Activated CD4-positive, alpha-beta T cell treated with anti-CD3 and anti-CD28 coated beads, Interleukin-2, amount 50 U/mL, for 1 hour (primary cell): ENCODE data around the gene C12orf75.
"Not testable (repeated sequence)": the region's sequence is repeated elsewhere in the genome, so short reads cannot be mapped to it uniquely, and the experiment has no call there.

Experiments used
- DNase-seq: peaks from one replicate; pipeline ENCODE4 v3.0.0-alpha.2; 2020

C12orf75 gene

GRCh38 chr12:105338966-105339365, 8.5 kb downstream of the C12orf75 start:
- no peak for DNase-seq

- no peak for DNase-seq
Observed at GRCh38 chr12:105341010-105341409, 10.5 kb downstream of the C12orf75 start.

GRCh38 chr12:105341620-105342019, 11.1 kb downstream of the C12orf75 start:
- DNase-seq: not testable (repeated sequence)

- DNase-seq: no peak
Observed at GRCh38 chr12:105342464-105342863, 12.0 kb downstream of the C12orf75 start.

DNA sequence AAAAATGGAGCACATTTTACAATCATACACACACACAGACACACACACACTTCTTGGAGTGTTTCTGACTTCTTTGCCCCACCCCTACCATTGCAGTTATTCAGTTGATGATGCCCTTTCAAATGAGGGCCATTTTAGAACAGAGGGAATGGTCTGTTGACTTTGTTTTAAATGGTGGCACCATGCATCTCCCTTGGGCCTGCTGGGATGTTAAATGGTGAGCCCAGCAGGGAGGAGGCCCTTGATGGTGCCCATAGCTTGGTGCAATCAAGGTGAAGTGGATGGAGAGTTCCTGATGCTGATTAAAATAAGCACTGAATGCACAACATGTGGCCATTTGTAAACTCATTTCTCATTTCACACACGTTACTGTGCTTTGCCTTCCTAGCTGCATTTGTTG, 13.3 kb downstream of the C12orf75 start:
- DNase-seq: no peak

DNA sequence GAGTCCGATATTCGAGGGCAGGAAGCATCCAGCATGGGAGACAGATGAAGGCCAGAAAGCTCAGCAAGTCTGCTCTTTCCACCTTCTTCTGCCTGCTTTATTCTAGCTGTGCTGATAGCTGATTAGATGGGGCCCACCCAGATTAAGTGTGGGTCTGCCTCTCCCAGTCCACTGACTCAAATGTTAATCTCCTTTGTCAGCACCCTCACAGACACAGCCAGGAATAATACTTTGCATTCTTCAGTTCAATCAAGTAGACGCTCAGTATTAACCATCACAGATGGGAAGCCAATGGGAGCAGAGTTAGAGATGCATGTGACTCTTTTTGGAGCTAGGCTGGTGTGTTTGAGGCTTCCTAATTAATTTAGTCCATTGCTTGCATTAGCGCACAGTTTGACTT, 17.0 kb downstream of the C12orf75 start:
- no peak for DNase-seq

DNA sequence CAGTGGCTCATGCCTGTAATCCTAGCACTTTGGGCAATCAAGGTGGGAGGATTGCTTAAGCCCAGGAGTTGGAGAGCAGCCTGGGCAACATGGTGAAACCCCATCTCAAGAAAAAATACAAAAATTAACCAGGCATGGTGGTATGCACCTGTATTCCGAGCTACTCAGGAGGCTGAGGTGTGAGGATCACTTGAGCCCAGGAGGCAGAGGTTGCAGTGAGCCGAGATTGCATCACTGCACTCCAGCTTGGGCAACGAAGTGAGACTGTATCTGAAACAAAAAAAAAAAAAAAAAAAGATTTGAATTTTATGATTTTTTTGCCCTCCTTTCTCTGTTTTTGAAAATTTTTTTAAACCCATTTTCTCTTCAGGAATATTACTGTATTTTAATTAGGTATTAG, 17.7 kb downstream of the C12orf75 start:
- DNase-seq: no peak

DNA sequence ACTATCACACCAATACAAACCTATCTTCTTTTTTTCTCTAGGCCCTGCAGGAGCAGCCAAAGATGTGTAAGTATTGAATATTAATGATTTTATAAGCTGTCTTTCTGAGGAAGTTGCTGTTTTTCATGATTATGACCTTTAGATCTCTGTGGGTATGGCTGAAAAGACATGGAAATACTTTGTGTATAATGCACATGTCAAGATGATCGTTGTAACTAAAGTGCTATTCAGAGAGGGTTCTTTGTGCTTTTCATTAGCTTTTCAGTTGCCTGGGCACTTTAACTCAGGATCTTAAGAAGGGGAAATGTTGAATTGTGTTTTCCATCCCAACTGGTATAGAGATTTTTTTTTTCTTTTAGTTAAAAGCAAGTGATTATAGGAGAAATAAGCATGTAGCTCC, 18.1 kb downstream of the C12orf75 start:
- no peak for DNase-seq

DNA sequence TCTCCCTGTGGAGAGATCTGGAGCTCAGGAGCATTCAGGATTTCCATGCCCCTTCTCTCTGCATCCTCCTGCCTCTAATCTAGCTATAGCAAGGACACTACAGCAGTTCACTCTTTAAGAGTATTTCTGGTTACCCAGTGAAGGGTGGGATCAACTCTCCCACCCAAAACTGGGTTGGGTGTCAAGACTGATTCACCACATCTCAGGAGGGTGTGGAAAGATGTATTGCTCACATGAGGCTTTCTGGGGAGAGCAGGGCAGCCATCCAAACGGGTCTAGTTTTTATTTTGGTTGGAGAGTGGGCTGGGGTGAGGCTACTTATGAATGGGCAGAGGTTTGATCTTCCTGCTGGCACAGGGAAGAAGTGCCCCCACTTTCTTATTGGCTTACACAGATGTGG, 18.6 kb downstream of the C12orf75 start:
- no peak for DNase-seq

DNA sequence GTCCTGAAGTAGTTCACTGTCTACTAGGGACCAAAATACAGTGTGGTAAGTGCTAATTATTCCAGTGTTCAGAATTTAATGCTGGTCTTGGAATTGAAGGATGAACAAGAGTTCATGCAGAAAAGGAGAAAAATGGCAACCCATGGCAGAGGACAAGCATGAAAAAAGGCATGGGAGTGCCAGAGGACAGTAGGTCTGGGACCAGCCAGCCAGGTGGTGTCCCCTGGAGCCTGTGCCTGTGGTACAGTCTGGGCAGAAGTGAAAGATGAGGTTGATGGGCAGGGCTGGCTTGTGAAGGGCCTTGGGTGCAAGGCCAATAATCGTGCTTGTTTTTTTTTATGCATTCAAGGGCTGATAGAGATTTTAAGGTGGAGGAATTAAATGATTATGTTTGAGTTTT, 21.0 kb downstream of the C12orf75 start:
- DNase-seq: no peak

GRCh38 chr12:105352052-105352451, 21.6 kb downstream of the C12orf75 start:
- DNase-seq: no peak

- DNase-seq: no peak
Observed at GRCh38 chr12:105352940-105353635, 22.6 kb downstream of the C12orf75 start.

DNA sequence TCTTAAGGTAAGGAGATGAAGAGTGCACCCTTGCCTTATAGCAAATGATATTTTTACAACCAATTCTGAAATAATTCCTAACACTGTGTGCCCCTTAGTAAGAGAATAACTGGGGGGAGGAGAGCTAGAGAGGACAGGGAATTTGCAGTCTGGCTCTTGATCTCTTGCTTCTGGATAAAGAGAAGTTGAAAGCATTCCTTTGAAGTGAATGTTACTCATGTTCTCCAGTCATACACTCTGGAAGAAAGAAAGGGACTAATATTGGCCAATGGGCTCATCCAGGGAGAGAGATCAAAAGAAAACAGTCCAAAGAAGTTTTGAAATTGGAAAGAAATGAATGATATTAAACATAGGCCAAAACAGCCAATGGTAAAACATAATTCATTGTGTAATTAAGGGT, 25.3 kb downstream of the C12orf75 start:
- DNase-seq: no peak

DNA sequence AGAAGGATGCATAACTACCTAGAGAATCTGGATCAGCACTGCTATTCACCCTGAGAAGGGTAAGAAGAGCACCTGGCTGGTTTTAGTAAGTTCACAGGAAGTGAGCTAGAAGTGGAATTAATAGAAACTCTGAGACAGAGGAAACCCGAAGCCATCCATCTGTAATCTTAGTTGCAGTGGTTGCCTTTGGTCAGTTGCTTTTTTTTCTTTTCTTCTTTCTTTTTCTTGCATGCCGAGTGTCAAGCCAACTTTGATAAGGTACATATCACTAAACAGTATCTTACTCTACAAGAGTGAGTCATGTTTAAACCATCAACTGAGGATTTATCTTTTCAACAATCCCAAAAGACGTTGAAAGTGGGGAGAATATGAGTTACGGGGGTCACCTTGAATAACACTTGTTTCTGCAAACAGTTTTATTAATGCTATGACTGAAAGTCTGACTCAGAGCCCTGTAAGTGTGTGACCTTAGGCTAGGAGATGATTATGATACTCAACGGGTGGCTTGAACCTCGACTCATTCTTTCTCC, 26.7 kb downstream of the C12orf75 start:
- no peak for DNase-seq

GRCh38 chr12:105358789-105359188, 28.3 kb downstream of the C12orf75 start:
- DNase-seq: no peak

- no peak for DNase-seq
Observed at GRCh38 chr12:105359856-105360255, 29.4 kb downstream of the C12orf75 start.

GRCh38 chr12:105363890-105364289, 33.4 kb downstream of the C12orf75 start:
- DNase-seq: no peak

DNA sequence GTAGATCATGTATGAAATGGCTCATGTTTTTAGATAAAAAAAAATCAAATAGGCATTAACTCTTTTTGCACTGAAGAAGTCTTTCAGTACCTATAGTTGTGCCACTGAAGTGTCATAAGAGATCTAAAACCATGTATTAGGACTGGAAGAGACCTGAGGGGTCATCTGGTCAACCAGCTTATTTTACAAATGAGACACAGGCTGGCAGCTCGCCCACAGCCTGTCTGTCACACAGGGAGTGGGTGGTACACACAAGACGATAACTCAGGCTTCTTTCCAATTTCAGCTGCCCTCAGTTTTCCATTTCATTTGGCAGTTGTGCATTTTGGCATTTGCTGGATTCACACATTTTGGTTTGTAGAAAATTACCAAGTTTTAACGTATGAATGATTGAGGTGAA, 34.7 kb downstream of the C12orf75 start:
- DNase-seq: no peak

- no peak for DNase-seq
Observed at GRCh38 chr12:105368047-105368646, 37.7 kb downstream of the C12orf75 start.

- DNase-seq: no peak
Observed at GRCh38 chr12:105369014-105369413, 38.5 kb downstream of the C12orf75 start.

- no peak for DNase-seq
Observed at GRCh38 chr12:105374303-105374702, 43.8 kb downstream of the C12orf75 start.

DNA sequence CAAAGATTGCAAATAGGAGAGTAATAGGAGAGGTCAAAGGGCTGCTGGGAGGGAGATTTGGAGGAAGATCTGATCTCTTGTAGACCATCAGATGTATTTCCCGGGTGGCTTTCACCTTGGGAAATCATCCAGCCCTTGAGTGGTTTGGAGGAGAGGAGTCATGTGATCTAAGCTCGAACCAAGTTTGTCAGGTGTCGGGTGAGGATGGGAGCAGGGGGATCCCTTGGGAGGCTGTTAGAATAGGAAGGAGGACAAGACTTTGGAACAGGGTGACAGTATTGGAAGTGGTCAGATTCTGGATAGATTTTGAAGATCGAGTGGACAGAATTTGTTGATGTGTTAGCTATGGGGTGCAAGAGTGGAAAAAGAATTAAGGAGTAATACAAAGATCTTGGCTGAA, 46.6 kb downstream of the C12orf75 start:
- DNase-seq: no peak

- DNase-seq: no peak
Observed at GRCh38 chr12:105378911-105379310, 48.4 kb downstream of the C12orf75 start.

- DNase-seq: no peak
Observed at GRCh38 chr12:105382771-105383622, 52.5 kb downstream of the C12orf75 start.
